MCF 10A (cell line): ENCODE results near the gene COCH. TPM values are rescaled to one million over a fixed set of nuclear protein-coding genes. Genes with fewer than 3 reads are reported as not detected.

Experiments used
- BruUV-seq: library from RNA; stranded (reverse); fragments of 400-500 nt; replicated peaks from 2 replicates; lab custom pipeline; 2021; lab: Mats Ljungman, UMichigan
- CTCF ChIA-PET: fragments of 300-600 bp; sonication (Branson Sonifier 250); formaldehyde crosslinking; extraction: SDS; loops from one replicate; lab custom pipeline; 2021; ENCODE audit warnings: antibody characterized with exemption, inconsistent platforms; lab: Yijun Ruan, JAX
- POLR2A ChIA-PET: fragments of 300-600, 350-650 bp; sonication (Branson Sonifier 250); formaldehyde crosslinking; extraction: SDS; loops from one replicate; lab custom pipeline; 2020; ENCODE audit warnings: antibody characterized with exemption, inconsistent platforms; lab: Yijun Ruan, JAX
- DNase-seq: peaks from one replicate; pipeline ENCODE4 v3.0.0-alpha.2; 2018; ENCODE audit not compliant: unreplicated experiment
- H3K27ac Mint-ChIP-seq: one replicate; pipeline ENCODE4 v1.8.0; 2022; ENCODE audit warnings: mild to moderate bottlenecking, low read depth, mixed read lengths; ENCODE audit not compliant: unreplicated experiment
- H3K27me3 Mint-ChIP-seq: one replicate; pipeline ENCODE4 v1.8.0; 2022; ENCODE audit warnings: mixed read lengths; ENCODE audit not compliant: insufficient read depth, unreplicated experiment
- H3K36me3 Mint-ChIP-seq: one replicate; pipeline ENCODE4 v1.8.0; 2022; ENCODE audit warnings: mild to moderate bottlenecking, moderate library complexity, mixed read lengths; ENCODE audit not compliant: insufficient read depth, unreplicated experiment
- H3K4me1 Mint-ChIP-seq: one replicate; pipeline ENCODE4 v1.8.0; 2022; ENCODE audit warnings: mixed read lengths; ENCODE audit not compliant: insufficient read depth, unreplicated experiment
- H3K4me3 Mint-ChIP-seq: one replicate; pipeline ENCODE4 v1.8.0; 2022; ENCODE audit warnings: mild to moderate bottlenecking, moderate library complexity, mixed read lengths; ENCODE audit not compliant: unreplicated experiment
- H3K9me3 Mint-ChIP-seq: one replicate; pipeline ENCODE4 v1.8.0; 2022; ENCODE audit warnings: mixed read lengths; ENCODE audit not compliant: unreplicated experiment
- CTCF ChIP-seq: fragments of 200-600 bp; IDR thresholded peaks from one replicate; pipeline ENCODE4 v1.8.0; 2022; ENCODE audit warnings: antibody characterized with exemption, mild to moderate bottlenecking; ENCODE audit not compliant: unreplicated experiment
- intact Hi-C: fragments of 100-400 bp; cut with micrococcal nuclease; formaldehyde crosslinking; loops from 2 replicates; pipeline ENCODE4 v1.14.1; 2022
- total RNA-seq: library from RNA; stranded (reverse); gene quantifications from 2 replicates; pipeline ENCODE4 v1.2.3, GENCODE V29; 2022

Gene COCH
- total RNA-seq, 1 experiment from 2014 or later: 0.23 TPM

- no peak for TF ChIP-seq CTCF
- Mint-ChIP-seq H3K9me3 (no peaks in the 10 kb centered on the region), H3K27me3 (no peaks in the 10 kb centered on the region), H3K36me3 (peaks cover 53% of the 10 kb centered on the region), H3K27ac (no peak overlapping the region), H3K4me1 (peaks cover 14% of the 10 kb centered on the region), H3K4me3 (no peak overlapping the region)
- POLR2A ChIA-PET: interaction anchor here (0.5 to 1.5 kb wide), 3 partner anchors 8 to 790 kb away, joined by 3 read pairs; partner anchors contain the start of gene STRN3
- BruUV-seq: no TSS peak
- intact Hi-C loops: no loop called here
- CTCF ChIA-PET: interaction anchor here (1.0 kb wide), 1 partner anchor 21 kb away, joined by 3 read pairs; no protein-coding TSS in a partner anchor
- no peak for DNase-seq
These were observed 61.1 kb downstream of the COCH start for GRCh38 chr14:30935445-30935844.

- CTCF ChIA-PET: no interaction called here
These were observed 64.3 kb downstream of the COCH start for GRCh38 chr14:30938617-30939016.

More at GRCh38 chr14:30938617-30939016, 64.3 kb downstream of the COCH start:
- TF ChIP-seq CTCF: no peak
- no peaks in the 10 kb centered on the region for H3K9me3 Mint-ChIP-seq
- H3K4me1 Mint-ChIP-seq: peaks cover 22% of the 10 kb centered on the region
- no peaks in the 10 kb centered on the region for H3K27me3 Mint-ChIP-seq
- POLR2A ChIA-PET: interaction anchor here (0.6 kb wide), 2 partner anchors 34 to 1264 kb away, joined by 3 read pairs; no protein-coding TSS in a partner anchor
- H3K4me3 Mint-ChIP-seq: no peak overlapping the region
- peak overlapping the region; percentile 32 for H3K27ac Mint-ChIP-seq
- BruUV-seq: no TSS peak
- H3K36me3 Mint-ChIP-seq: peaks cover 47% of the 10 kb centered on the region
- no peak for DNase-seq
- intact Hi-C loops: no loop called here

Other genes starting within 250 kb of the COCH start
- gene AP4S1, start 151.1 kb downstream of the COCH start, total RNA-seq: 13.4 TPM in 2 replicates
- gene STRN3, start 151.8 kb downstream of the COCH start, total RNA-seq: 36.6 and 40.7 TPM in 2 replicates